Mesenchymal stem cell (in vitro differentiated cells and primary cell): Measurements from ENCODE around the gene FRY.

ENCODE experiments used
- DNase-seq: peaks from one replicate; pipeline ENCODE4 v3.0.0-alpha.2; 2013
- H2AFZ ChIP-seq: one replicate; pipeline ENCODE4 v1.6.1; 2013; ENCODE audit warnings: low read depth, mild to moderate bottlenecking, control low read depth, inconsistent platforms, low read length, moderate library complexity
- H2AK5ac ChIP-seq: 2 replicates; pipeline ENCODE4 v1.6.1; 2013; ENCODE audit warnings: low read length, moderate library complexity, mild to moderate bottlenecking, inconsistent platforms; ENCODE audit not compliant: severe bottlenecking
- H2BK120ac ChIP-seq: one replicate; pipeline ENCODE4 v1.6.1; 2013; ENCODE audit warnings: low read depth, mild to moderate bottlenecking, inconsistent platforms, low read length, moderate library complexity
- H2BK12ac ChIP-seq, 2 experiments: one replicate each; pipeline ENCODE4 v1.6.1; 2013; ENCODE audit warnings: inconsistent platforms in 2 of 2, low read length in 2 of 2, mild to moderate bottlenecking in 2 of 2, moderate library complexity in 2 of 2, control low read depth in 1 of 2
- H2BK15ac ChIP-seq: one replicate; pipeline ENCODE4 v1.6.1; 2013; ENCODE audit warnings: mild to moderate bottlenecking, low read depth, inconsistent platforms; ENCODE audit not compliant: poor library complexity, severe bottlenecking
- H2BK5ac ChIP-seq: 2 replicates; pipeline ENCODE4 v1.6.1; 2013; ENCODE audit warnings: low read depth, mild to moderate bottlenecking, low read length, control low read depth, inconsistent platforms; ENCODE audit not compliant: poor library complexity, severe bottlenecking
- H3K14ac ChIP-seq, 2 experiments: one replicate each; pipeline ENCODE4 v1.6.1; 2013; ENCODE audit warnings: inconsistent platforms in 2 of 2, low read length in 2 of 2, control low read depth in 1 of 2, mild to moderate bottlenecking in 1 of 2, moderate library complexity in 1 of 2
- H3K18ac ChIP-seq, 2 experiments: one replicate each; pipeline ENCODE4 v1.6.1; 2013; ENCODE audit warnings: inconsistent platforms in 2 of 2, low read length in 2 of 2, control low read depth in 1 of 2, low read depth in 1 of 2, mild to moderate bottlenecking in 1 of 2
- H3K23ac ChIP-seq, 2 experiments: one replicate each; pipeline ENCODE4 v1.6.1; 2013; ENCODE audit warnings: inconsistent platforms in 2 of 2, low read length in 2 of 2, mild to moderate bottlenecking in 2 of 2, moderate library complexity in 2 of 2, control low read depth in 1 of 2
- H3K27ac ChIP-seq: 2 replicates; pipeline ENCODE4 v1.5.1; 2013; ENCODE audit warnings: mild to moderate bottlenecking, moderate library complexity, low read length, control low read depth, inconsistent platforms; ENCODE audit not compliant: poor library complexity, severe bottlenecking
- H3K27me3 ChIP-seq, 2 experiments: 2 replicates each; pipeline versions ENCODE4 v1.6.1 to v1.7.0; 2013; ENCODE audit warnings: low read length in 2 of 2, mild to moderate bottlenecking in 2 of 2, moderate library complexity in 2 of 2, control low read depth in 1 of 2, inconsistent platforms in 1 of 2; ENCODE audit not compliant: control insufficient read depth in 1 of 2, insufficient read depth in 1 of 2
- H3K36me3 ChIP-seq, 2 experiments: 2 replicates each; pipeline versions ENCODE4 v1.6.1 to v1.7.0; 2013; ENCODE audit warnings: low read length in 2 of 2, control low read depth in 1 of 2, inconsistent platforms in 1 of 2, low read depth in 1 of 2, mild to moderate bottlenecking in 1 of 2; ENCODE audit not compliant: insufficient read depth in 2 of 2, control insufficient read depth in 1 of 2
- H3K4ac ChIP-seq, 2 experiments: one replicate each; pipeline ENCODE4 v1.6.1; 2013; ENCODE audit warnings: inconsistent platforms in 2 of 2, low read length in 2 of 2, mild to moderate bottlenecking in 2 of 2, moderate library complexity in 2 of 2, control low read depth in 1 of 2, low read depth in 1 of 2
- H3K4me1 ChIP-seq: 2 replicates; pipeline ENCODE4 v1.6.1; 2013; ENCODE audit warnings: low read depth, low read length, control low read depth; ENCODE audit not compliant: control insufficient read depth, insufficient read depth
- H3K4me2 ChIP-seq: 2 replicates; pipeline ENCODE4 v1.6.1; 2013; ENCODE audit warnings: low read length, mild to moderate bottlenecking, inconsistent platforms; ENCODE audit not compliant: poor library complexity, severe bottlenecking
- H3K4me3 ChIP-seq, 2 experiments: 2 replicates each; pipeline versions ENCODE4 v1.5.1 to v1.7.0; 2013; ENCODE audit warnings: low read length in 2 of 2, mild to moderate bottlenecking in 2 of 2, control low read depth in 1 of 2, low read depth in 1 of 2; ENCODE audit not compliant: insufficient read depth in 1 of 2
- H3K79me1 ChIP-seq: replicated peaks from 2 replicates; pipeline ENCODE4 v1.6.1; 2013; ENCODE audit warnings: mild to moderate bottlenecking, control low read depth, low read length, inconsistent platforms; ENCODE audit not compliant: poor library complexity, severe bottlenecking
- H3K9ac ChIP-seq: 2 replicates; pipeline ENCODE4 v1.7.0; 2013; ENCODE audit warnings: mild to moderate bottlenecking, low read length, moderate library complexity
- H3K9me3 ChIP-seq: 2 replicates; pipeline ENCODE4 v1.7.0; 2013; ENCODE audit warnings: mild to moderate bottlenecking, low read length; ENCODE audit not compliant: control insufficient read depth
- H4K8ac ChIP-seq: one replicate; pipeline ENCODE4 v1.6.1; 2013; ENCODE audit warnings: inconsistent platforms, mild to moderate bottlenecking, low read length, moderate library complexity
- H4K91ac ChIP-seq: one replicate; pipeline ENCODE4 v1.6.1; 2013; ENCODE audit warnings: mild to moderate bottlenecking, low read length, inconsistent platforms
- WGBS: methylation state at CpG from one replicate; pipeline ENCODE4 v1.1.7; 2013; ENCODE audit warnings: mixed read lengths; 5-methylcytosine and 5-hydroxymethylcytosine counted together

Gene FRY

DNA sequence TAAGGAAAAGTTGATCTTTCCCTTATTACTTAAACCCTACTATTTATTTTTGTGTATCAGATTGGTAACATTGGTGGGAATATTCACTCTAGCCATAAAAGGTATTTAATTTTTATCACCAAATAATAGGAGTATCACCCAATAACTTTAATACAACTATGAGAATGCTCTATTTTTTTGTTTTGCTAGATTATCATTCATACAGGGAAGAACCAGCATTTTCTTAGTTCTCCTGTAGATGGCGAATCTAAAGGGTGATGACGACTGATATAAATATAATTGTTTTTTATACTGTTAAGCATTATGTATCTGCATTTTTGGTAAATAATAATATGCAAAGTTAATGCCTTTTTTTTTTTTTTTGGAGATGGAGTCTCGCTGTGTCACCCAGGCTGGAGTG, 7.9 kb upstream of the FRY start:
- Histone ChIP-seq H3K4ac (no peak overlapping the region), H2BK5ac (no peak overlapping the region), H3K27me3 (no peaks in the 10 kb centered on the region), H2AK5ac (no peak overlapping the region), H3K4me1 (peaks cover 2% of the 10 kb centered on the region), H3K4me2 (no peak overlapping the region), H3K14ac (no peak overlapping the region), H3K27ac (no peak overlapping the region), H2BK120ac (no peak overlapping the region), H3K79me1 (no peaks in the 10 kb centered on the region), H4K8ac (no peak overlapping the region), H3K9me3 (no peaks in the 10 kb centered on the region), H3K36me3 (no peaks in the 10 kb centered on the region), H2AFZ (no peak overlapping the region), H2BK15ac (no peak overlapping the region), H4K91ac (no peak overlapping the region), H3K23ac (no peak overlapping the region), H3K9ac (no peak overlapping the region), H3K4me3 (no peak overlapping the region), H2BK12ac (no peak overlapping the region), H3K18ac (no peak overlapping the region)
- DNase-seq, result no peak
- WGBS, result no CpG with 5 or more reads among the region's 3 CpGs

DNA sequence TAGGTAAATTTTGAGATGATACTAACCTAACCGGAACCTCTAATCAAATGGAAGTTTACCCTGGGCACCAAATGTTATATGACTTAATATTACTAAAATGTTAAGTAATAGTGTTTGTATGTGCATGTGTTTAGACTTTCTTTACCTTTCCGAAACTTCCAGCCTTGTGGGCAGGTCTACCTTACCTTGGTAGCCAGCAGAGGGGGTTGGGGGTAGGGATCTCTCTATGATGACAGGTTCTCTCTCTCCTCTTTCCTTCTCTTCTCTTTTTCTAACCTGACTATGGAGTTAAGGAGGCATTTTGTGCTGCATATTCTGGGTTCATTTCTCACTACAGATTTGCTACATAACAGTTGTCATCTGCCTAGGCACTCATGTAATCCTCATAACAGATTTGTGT, 6.8 kb upstream of the FRY start:
- Histone ChIP-seq H3K18ac (no peak overlapping the region), H3K36me3 (no peaks in the 10 kb centered on the region), H2BK12ac (no peak overlapping the region), H3K23ac (no peak overlapping the region), H4K91ac (no peak overlapping the region), H2BK120ac (no peak overlapping the region), H3K9me3 (no peaks in the 10 kb centered on the region), H3K4me2 (no peak overlapping the region), H2AFZ (no peak overlapping the region), H4K8ac (no peak overlapping the region), H2AK5ac (no peak overlapping the region), H3K9ac (no peak overlapping the region), H3K4me3 (no peak overlapping the region), H3K4ac (no peak overlapping the region), H3K14ac (no peak overlapping the region), H3K27ac (no peak overlapping the region), H3K79me1 (no peaks in the 10 kb centered on the region), H3K4me1 (peaks cover 2% of the 10 kb centered on the region), H2BK5ac (no peak overlapping the region), H2BK15ac (no peak overlapping the region), H3K27me3 (no peaks in the 10 kb centered on the region)
- DNase-seq, result no peak
- 100% methylated on average over 1 of the region's 2 CpGs for WGBS

DNA sequence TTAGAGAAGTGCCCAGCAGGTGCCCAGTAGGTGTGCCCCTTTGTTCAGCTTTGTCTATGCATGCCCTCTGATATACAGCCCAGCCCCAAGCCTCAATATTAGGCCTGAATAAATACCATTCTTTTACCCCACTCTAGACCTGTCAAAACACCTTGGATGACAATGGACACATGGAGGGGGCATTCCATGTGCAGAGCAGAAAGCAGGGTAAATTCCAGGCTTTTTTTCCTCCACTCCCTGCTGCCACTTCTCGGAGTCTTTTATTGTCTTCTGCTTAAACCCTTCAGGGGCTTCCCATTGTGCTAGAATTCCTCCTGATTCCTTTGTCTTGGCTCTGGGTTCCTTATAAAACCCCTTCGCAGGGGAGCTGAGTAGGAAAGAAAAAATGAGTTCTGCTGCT, 5.8 kb upstream of the FRY start:
- Histone ChIP-seq H3K27me3 (no peaks in the 10 kb centered on the region), H3K4me3 (no peak overlapping the region), H3K27ac (no peak overlapping the region), H3K18ac (no peak overlapping the region), H3K4me1 (peaks cover 2% of the 10 kb centered on the region), H3K23ac (no peak overlapping the region), H2AK5ac (no peak overlapping the region), H2BK15ac (no peak overlapping the region), H2AFZ (no peak overlapping the region), H2BK12ac (no peak overlapping the region), H3K4me2 (no peak overlapping the region), H3K79me1 (no peaks in the 10 kb centered on the region), H4K91ac (no peak overlapping the region), H3K9me3 (no peaks in the 10 kb centered on the region), H3K14ac (no peak overlapping the region), H3K9ac (no peak overlapping the region), H2BK120ac (no peak overlapping the region), H4K8ac (no peak overlapping the region), H3K36me3 (no peaks in the 10 kb centered on the region), H2BK5ac (no peak overlapping the region), H3K4ac (no peak overlapping the region)
- 58% methylated on average over 2 of the region's 2 CpGs for WGBS
- no peak for DNase-seq

DNA sequence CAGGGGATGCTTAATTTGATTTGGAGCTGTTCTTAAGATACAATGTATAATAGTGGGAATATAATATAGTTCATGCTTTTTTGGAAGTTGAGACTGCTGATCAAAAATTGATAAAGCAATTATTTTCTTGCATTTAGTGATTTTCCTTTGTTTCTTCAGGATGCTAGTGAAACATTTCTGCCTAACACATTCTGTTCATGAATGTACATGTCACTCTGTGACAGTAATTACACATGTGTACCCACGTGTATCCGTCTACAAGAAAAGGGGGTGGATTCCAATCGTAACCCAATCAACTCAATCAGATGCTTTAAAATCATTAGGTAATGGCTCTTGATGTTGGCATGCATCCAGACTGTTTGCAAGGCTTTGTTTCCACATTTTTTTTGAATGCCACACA, 5.0 kb upstream of the FRY start:
- H3K9me3 ChIP-seq, result no peaks in the 10 kb centered on the region
- H3K4me3 ChIP-seq, result no peak overlapping the region
- H2BK120ac ChIP-seq, result no peak overlapping the region
- no peak overlapping the region for H3K4me2 ChIP-seq
- no peak overlapping the region for H3K14ac ChIP-seq
- H2AK5ac ChIP-seq, result no peak overlapping the region
- no peak for DNase-seq
- H3K4me1 ChIP-seq, result peaks cover 6% of the 10 kb centered on the region
- no peak overlapping the region for H4K91ac ChIP-seq
- no peak overlapping the region for H3K4ac ChIP-seq
- H4K8ac ChIP-seq, result no peak overlapping the region
- WGBS, result 91% methylated on average over 3 of the region's 3 CpGs
- no peak overlapping the region for H3K18ac ChIP-seq
- no peaks in the 10 kb centered on the region for H3K79me1 ChIP-seq
- no peaks in the 10 kb centered on the region for H3K27me3 ChIP-seq
- H2AFZ ChIP-seq, result no peak overlapping the region
- no peak overlapping the region for H3K9ac ChIP-seq
- H3K23ac ChIP-seq, result no peak overlapping the region
- no peaks in the 10 kb centered on the region for H3K36me3 ChIP-seq
- H2BK12ac ChIP-seq, result no peak overlapping the region
- H2BK5ac ChIP-seq, result no peak overlapping the region
- H3K27ac ChIP-seq, result no peak overlapping the region
- H2BK15ac ChIP-seq, result no peak overlapping the region
